Measurements from ENCODE around the gene CNGA1. TPM values are rescaled to one million over a fixed set of nuclear protein-coding genes. Genes with fewer than 3 reads are reported as not detected.

Gene CNGA1
- total and polyA plus RNA-seq, 11 donors, result 0.19 to 1.9 (median 0.71) TPM; not detected in 3

GRCh38 chr4:47974566-47974965 lies 41.9 kb downstream of the CNGA1 start:
- H3K9me3 ChIP-seq, result no peaks in the 10 kb centered on the region
- H3K4me3 ChIP-seq, result no peak overlapping the region
- H3K27ac ChIP-seq, result no peak overlapping the region
- intact Hi-C loops (cut with DNase I), result no loop called here
- 72 to 83% (median 79%) methylated on average over 3 of the region's 3 CpGs for WGBS, 4 donors
- H3K36me3 ChIP-seq, result no peaks in the 10 kb centered on the region
- H3K27me3 ChIP-seq, result no peaks in the 10 kb centered on the region
- no peak for TF ChIP-seq POLR2A (IDR thresholded peaks at IDR 0.05)
- TF ChIP-seq CTCF (IDR thresholded peaks at IDR 0.05), result no peak
- peaks cover 0 to 4% (median 0%) of the 10 kb centered on the region in 12 donors for H3K4me1 ChIP-seq
- ATAC-seq (no peak), DNase-seq (no peak)

DNA sequence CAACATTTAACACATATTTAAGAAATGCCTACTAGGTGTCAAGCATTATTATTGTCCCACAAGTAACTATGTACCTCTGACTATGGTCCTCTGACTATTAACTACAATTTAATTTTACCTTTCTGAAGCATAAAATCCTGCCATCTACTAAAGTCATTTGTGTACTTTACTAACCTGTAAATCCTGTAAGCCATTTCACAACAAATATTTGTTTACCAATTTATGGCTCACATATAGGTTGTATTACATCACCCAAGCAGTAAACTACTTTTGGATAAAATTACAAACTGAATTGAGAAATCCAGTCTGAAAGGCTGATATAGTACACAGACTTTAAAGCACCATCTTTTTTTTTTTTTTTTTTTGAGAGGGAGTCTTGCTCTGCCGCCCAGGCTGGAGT lies 43.8 kb downstream of the CNGA1 start:
- no peaks in the 10 kb centered on the region for H3K9me3 ChIP-seq
- H3K4me3 ChIP-seq, result no peak overlapping the region
- H3K27me3 ChIP-seq, result no peaks in the 10 kb centered on the region
- H3K4me1 ChIP-seq, result peaks cover 0 to 4% (median 0%) of the 10 kb centered on the region in 12 donors
- peak overlapping the region in 1 of 12 donors; percentile 18 for H3K27ac ChIP-seq
- intact Hi-C loops (cut with DNase I), result no loop called here
- 87 to 95% (median 92%) methylated on average over 1 of the region's 1 CpG for WGBS, 4 donors
- TF ChIP-seq CTCF (IDR thresholded peaks at IDR 0.05), result no peak
- no peak for TF ChIP-seq POLR2A (IDR thresholded peaks at IDR 0.05)
- no peaks in the 10 kb centered on the region for H3K36me3 ChIP-seq
- DNase-seq (no peak), ATAC-seq (no peak)

DNA sequence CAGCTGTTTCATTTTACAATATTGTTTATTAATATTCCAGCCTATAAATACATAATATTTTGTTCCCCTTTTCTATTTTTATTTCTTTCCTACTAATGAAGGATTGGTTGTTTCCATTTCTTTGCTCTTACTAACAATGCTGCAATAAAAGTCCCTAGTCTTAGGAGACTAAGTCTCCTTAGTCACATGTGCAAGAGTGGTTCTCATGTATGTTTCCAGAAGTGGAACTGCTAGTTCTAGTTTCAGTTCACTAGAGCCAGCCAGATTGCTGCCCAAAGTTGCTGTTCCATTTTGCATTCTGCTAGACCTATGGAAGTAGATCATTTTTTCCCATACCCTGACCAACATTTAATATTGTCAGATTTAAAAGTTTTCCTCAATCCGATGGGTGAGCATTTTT lies 44.3 kb downstream of the CNGA1 start:
- Histone ChIP-seq H3K9me3 (no peaks in the 10 kb centered on the region), H3K4me1 (peaks cover 0 to 4% (median 0%) of the 10 kb centered on the region in 12 donors), H3K27ac (peak overlapping the region in 1 of 12 donors; percentile 18), H3K27me3 (no peaks in the 10 kb centered on the region), H3K36me3 (no peaks in the 10 kb centered on the region), H3K4me3 (no peak overlapping the region)
- WGBS, 4 donors, result 86 to 95% (median 93%) methylated on average over 1 of the region's 1 CpG
- no peak for ATAC-seq
- intact Hi-C loops (cut with DNase I), result no loop called here
- DNase-seq, result no peak
- no peak for TF ChIP-seq POLR2A (IDR thresholded peaks at IDR 0.05)

DNA sequence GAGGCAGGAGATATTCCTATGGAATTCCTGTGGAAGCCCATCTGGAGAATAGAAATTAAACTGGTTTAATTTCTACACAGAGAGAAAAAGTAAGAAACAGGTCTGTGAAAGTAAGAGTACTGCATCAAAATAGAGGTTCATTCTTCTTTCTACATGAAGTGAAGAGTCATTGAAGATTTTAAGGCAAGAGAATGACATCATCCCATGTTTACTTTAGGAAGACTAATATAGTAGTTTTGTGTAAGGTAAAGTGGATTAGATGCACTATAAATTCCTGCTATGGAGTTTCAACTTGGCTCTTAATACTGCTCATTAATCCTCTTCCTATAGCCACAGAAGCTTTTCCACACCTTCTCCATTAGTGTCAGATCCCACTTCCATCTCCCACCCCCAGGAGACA lies 47.6 kb downstream of the CNGA1 start:
- Histone ChIP-seq H3K9me3 (no peaks in the 10 kb centered on the region), H3K4me1 (no peaks in the 10 kb centered on the region), H3K27me3 (no peaks in the 10 kb centered on the region), H3K27ac (no peak overlapping the region), H3K4me3 (no peak overlapping the region), H3K36me3 (no peaks in the 10 kb centered on the region)
- intact Hi-C loops (cut with DNase I), result no loop called here
- no peak for TF ChIP-seq CTCF (IDR thresholded peaks at IDR 0.05)
- TF ChIP-seq POLR2A (IDR thresholded peaks at IDR 0.05), result no peak
- ATAC-seq (no peak), DNase-seq (no peak)

DNA sequence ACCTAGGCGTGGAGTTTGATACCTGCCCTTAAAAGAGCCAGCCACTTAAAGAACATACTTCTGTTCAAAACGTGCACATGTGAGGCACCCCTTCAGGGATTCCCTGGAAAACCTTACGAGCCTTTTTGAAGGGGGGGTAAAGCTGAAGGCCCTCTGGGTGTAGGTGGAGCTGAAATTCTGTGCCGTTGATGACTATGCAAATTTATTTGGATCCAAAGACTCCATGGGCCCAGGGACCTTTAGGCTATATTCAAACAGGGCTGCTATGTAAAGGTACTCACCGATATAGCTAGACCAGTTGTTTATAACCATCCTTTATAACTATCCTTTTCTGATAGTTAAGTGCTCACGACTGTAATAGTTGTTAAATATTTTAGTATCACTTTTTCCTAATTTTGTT lies 61.8 kb downstream of the CNGA1 start:
- WGBS, 4 donors, result 71 to 77% (median 73%) methylated on average over 6 of the region's 6 CpGs
- ATAC-seq, result no peak
- no peak for TF ChIP-seq POLR2A (IDR thresholded peaks at IDR 0.05)

More for the DNA sequence above, 61.8 kb downstream of the CNGA1 start:
- Histone ChIP-seq H3K36me3 (no peaks in the 10 kb centered on the region), H3K27me3 (no peaks in the 10 kb centered on the region), H3K4me1 (no peaks in the 10 kb centered on the region), H3K9me3 (peaks cover 0 to 6% (median 0%) of the 10 kb centered on the region in 12 donors), H3K27ac (no peak overlapping the region), H3K4me3 (no peak overlapping the region)
- no peak for DNase-seq
- intact Hi-C loops (cut with DNase I), result no loop called here

Measured in heart left ventricle (tissue), 16 donors.